Chondrocyte (in vitro differentiated cells): ENCODE results near the gene DUOXA1. TPM values are rescaled to one million over a fixed set of nuclear protein-coding genes. Genes with fewer than 3 reads are reported as not detected.

Experiments
- DNase-seq: peaks from one replicate; pipeline ENCODE4 v3.0.0; 2021; ENCODE audit warnings: mixed read lengths, low spot score
- H3K27ac Mint-ChIP-seq: one replicate; pipeline ENCODE4 v1.8.0; 2021; ENCODE audit warnings: mild to moderate bottlenecking, moderate library complexity, mixed read lengths; ENCODE audit not compliant: unreplicated experiment
- H3K27me3 Mint-ChIP-seq: 2 replicates; pipeline ENCODE4 v1.8.0; 2021; ENCODE audit warnings: low read depth, mixed read lengths
- H3K36me3 Mint-ChIP-seq: 2 replicates; pipeline ENCODE4 v1.8.0; 2021; ENCODE audit warnings: low read depth, mixed read lengths
- H3K4me1 Mint-ChIP-seq: 2 replicates; pipeline ENCODE4 v1.8.0; 2021; ENCODE audit warnings: low read depth, mild to moderate bottlenecking, mixed read lengths
- H3K4me3 Mint-ChIP-seq: one replicate; pipeline ENCODE4 v1.8.0; 2021; ENCODE audit warnings: mild to moderate bottlenecking, moderate library complexity, mixed read lengths; ENCODE audit not compliant: unreplicated experiment
- H3K9me3 Mint-ChIP-seq: 2 replicates; pipeline ENCODE4 v1.8.0; 2021; ENCODE audit warnings: low read depth, mixed read lengths
- long read RNA-seq: library from polyadenylated mRNA; stranded (forward); transcript quantifications from one replicate; pipeline ENCODE4 v2.0.0, GENCODE V29; 2021
- total RNA-seq: library from RNA; stranded (reverse); gene quantifications from 3 replicates; pipeline ENCODE4 v1.2.1, GENCODE V29; 2021
- TF ChIP-seq, protein P1 (sequence below): fragments of 200-600 bp; sonication (generic); IDR thresholded peaks from 2 replicates; pipeline ENCODE4 v1.5.0; 2021; ENCODE audit warnings: antibody characterized with exemption, mild to moderate bottlenecking, moderate library complexity

DUOXA1 gene
- 0.47 to 0.82 TPM (median 0.64 TPM) in 3 replicates for total RNA-seq
- long read RNA-seq: 0 reads

DNA sequence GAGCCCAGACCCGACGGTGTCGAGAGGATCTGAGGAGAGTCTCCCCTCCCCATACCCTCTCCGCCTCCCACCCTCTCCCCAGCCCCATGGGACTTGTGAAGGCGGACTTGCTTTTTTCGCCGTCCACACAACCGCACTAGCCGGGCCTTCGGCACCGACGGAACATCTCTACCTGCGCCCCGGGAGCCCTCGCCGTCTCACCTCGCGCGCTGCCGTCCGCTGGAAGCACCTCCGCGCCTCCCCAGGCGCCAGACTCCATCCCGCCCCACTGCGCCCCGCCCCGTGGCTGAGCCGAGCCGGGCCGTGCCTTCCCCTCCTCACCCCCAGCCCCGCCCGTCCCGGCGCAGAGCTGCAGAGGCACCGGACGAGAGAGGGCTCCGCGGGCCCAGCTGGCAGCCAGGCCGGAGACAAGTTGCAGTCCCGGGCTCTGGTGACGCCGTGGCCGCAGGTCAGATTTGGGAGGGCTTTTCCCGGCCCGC is at the start of gene DUOXA1, which contains the start of gene DUOX1:
Gene DUOXA1, minus strand, starts transcription at position 229 of the 479 bp plus-strand sequence. CDS start 6,865 bp downstream, outside the sequence.
Gene DUOX1, plus strand, starts transcription at position 344 of the 479 bp plus-strand sequence. CDS start 1,973 bp downstream, outside the sequence.
- H3K27ac Mint-ChIP-seq: no peak within 1 kb of the TSS
- no peaks in the 10 kb centered on the region for H3K9me3 Mint-ChIP-seq
- H3K4me1 Mint-ChIP-seq: no peaks in the 10 kb centered on the region
- DNase-seq: no peak
- TF ChIP-seq, protein P1, sequence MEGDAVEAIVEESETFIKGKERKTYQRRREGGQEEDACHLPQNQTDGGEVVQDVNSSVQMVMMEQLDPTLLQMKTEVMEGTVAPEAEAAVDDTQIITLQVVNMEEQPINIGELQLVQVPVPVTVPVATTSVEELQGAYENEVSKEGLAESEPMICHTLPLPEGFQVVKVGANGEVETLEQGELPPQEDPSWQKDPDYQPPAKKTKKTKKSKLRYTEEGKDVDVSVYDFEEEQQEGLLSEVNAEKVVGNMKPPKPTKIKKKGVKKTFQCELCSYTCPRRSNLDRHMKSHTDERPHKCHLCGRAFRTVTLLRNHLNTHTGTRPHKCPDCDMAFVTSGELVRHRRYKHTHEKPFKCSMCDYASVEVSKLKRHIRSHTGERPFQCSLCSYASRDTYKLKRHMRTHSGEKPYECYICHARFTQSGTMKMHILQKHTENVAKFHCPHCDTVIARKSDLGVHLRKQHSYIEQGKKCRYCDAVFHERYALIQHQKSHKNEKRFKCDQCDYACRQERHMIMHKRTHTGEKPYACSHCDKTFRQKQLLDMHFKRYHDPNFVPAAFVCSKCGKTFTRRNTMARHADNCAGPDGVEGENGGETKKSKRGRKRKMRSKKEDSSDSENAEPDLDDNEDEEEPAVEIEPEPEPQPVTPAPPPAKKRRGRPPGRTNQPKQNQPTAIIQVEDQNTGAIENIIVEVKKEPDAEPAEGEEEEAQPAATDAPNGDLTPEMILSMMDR: no peak
- H3K4me3 Mint-ChIP-seq: peak within 1 kb of the TSS; percentile 26
- H3K36me3 Mint-ChIP-seq: peaks cover under 1% of the 10 kb centered on the region
- peaks cover 70% of the 10 kb centered on the region for H3K27me3 Mint-ChIP-seq

GRCh38 chr15:45177285-45177684 is 47.6 kb upstream of the DUOXA1 start:
- TF ChIP-seq, protein P1: no peak
- DNase-seq: no peak
- H3K27ac Mint-ChIP-seq: no peak overlapping the region
- H3K4me1 Mint-ChIP-seq: peaks cover 7% of the 10 kb centered on the region
- no peaks in the 10 kb centered on the region for H3K27me3 Mint-ChIP-seq
- H3K36me3 Mint-ChIP-seq: peaks cover 7% of the 10 kb centered on the region
- no peak overlapping the region for H3K4me3 Mint-ChIP-seq
- H3K9me3 Mint-ChIP-seq: no peaks in the 10 kb centered on the region

GRCh38 chr15:45174577-45174976 is 44.9 kb upstream of the DUOXA1 start:
- Mint-ChIP-seq H3K36me3 (peaks cover 7% of the 10 kb centered on the region), H3K4me3 (no peak overlapping the region), H3K27me3 (no peaks in the 10 kb centered on the region), H3K9me3 (no peaks in the 10 kb centered on the region), H3K27ac (no peak overlapping the region), H3K4me1 (no peaks in the 10 kb centered on the region)
- no peak for DNase-seq
- TF ChIP-seq, protein P1: no peak

GRCh38 chr15:45174069-45174468 is 44.4 kb upstream of the DUOXA1 start:
- Mint-ChIP-seq H3K27me3 (no peaks in the 10 kb centered on the region), H3K9me3 (no peaks in the 10 kb centered on the region), H3K4me1 (no peaks in the 10 kb centered on the region), H3K36me3 (peaks cover 7% of the 10 kb centered on the region), H3K4me3 (no peak overlapping the region), H3K27ac (no peak overlapping the region)
- no peak for DNase-seq
- TF ChIP-seq, protein P1: no peak

DNA sequence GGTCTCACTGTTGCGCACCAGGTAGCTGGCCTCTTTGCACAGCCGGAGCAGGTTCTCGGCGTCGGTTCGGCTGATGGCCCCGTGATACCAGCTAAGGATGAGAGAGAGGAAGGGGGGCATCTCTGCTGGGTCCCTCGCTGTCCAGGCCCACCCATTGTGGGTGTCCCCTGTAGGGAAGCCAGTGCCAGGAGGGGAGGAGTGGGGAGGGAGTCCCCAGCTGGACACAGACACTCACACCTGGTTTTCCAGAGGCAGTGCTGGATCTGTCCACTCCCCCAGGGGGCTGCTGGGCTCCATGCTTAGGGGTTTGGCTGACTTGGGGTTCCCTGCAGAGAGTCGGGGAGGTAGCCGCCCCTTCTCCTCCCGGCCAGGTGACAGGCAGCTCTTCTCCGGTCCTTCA is 42.2 kb upstream of the DUOXA1 start:
- TF ChIP-seq, protein P1: no peak
- Mint-ChIP-seq H3K4me3 (no peak overlapping the region), H3K27me3 (no peaks in the 10 kb centered on the region), H3K9me3 (no peaks in the 10 kb centered on the region), H3K36me3 (peaks cover 7% of the 10 kb centered on the region), H3K27ac (no peak overlapping the region), H3K4me1 (peaks cover 9% of the 10 kb centered on the region)
- DNase-seq: no peak
